DOHH2 (cell line): ENCODE results near the gene LTB4R2.

Experiments
- H3F3A ChIP-seq: fragments of 200-600 bp; sonication (generic), shearing (Covaris generic); 2 replicates; pipeline ENCODE4 v1.6.0; 2016; ENCODE audit warnings: antibody characterized with exemption, mild to moderate bottlenecking; ENCODE audit not compliant: control insufficient read depth, insufficient read depth
- H3K27ac ChIP-seq: fragments of 200-600 bp; sonication (generic); 2 replicates; pipeline ENCODE4 v1.5.1; 2014; ENCODE audit warnings: low read depth, mild to moderate bottlenecking, low read length, moderate library complexity
- H3K27me3 ChIP-seq: fragments of 200-600 bp; sonication (generic); 2 replicates; pipeline ENCODE4 v1.6.1; 2014; ENCODE audit warnings: mild to moderate bottlenecking, low read length, mixed read lengths; ENCODE audit not compliant: control insufficient read depth
- H3K36me3 ChIP-seq: fragments of 200-600 bp; sonication (generic); 2 replicates; pipeline ENCODE4 v1.6.1; 2014; ENCODE audit warnings: mild to moderate bottlenecking, low read length, moderate library complexity, mixed read lengths; ENCODE audit not compliant: control insufficient read depth
- H3K4me1 ChIP-seq: fragments of 200-600 bp; sonication (generic); 2 replicates; pipeline ENCODE4 v1.6.1; 2014; ENCODE audit warnings: mild to moderate bottlenecking, low read length, mixed read lengths; ENCODE audit not compliant: control insufficient read depth
- H3K4me2 ChIP-seq: fragments of 200-600 bp; sonication (generic); 2 replicates; pipeline ENCODE4 v1.6.0; 2014; ENCODE audit warnings: mild to moderate bottlenecking, low read length, moderate library complexity
- H3K4me3 ChIP-seq: fragments of 200-600 bp; sonication (generic); 2 replicates; pipeline ENCODE4 v1.5.1; 2014; ENCODE audit warnings: mild to moderate bottlenecking, low read length, mixed read lengths
- H3K79me2 ChIP-seq: fragments of 200-600 bp; sonication (generic); 2 replicates; pipeline ENCODE4 v1.6.1; 2014; ENCODE audit warnings: mild to moderate bottlenecking, low read length, mixed read lengths; ENCODE audit not compliant: control insufficient read depth
- H3K9me2 ChIP-seq: fragments of 200-600 bp; sonication (generic); replicated peaks from 2 replicates; pipeline ENCODE4 v1.6.1; 2014; ENCODE audit warnings: mild to moderate bottlenecking, low read length, mixed read lengths; ENCODE audit not compliant: control insufficient read depth
- H3K9me3 ChIP-seq: fragments of 200-600 bp; sonication (generic); 2 replicates; pipeline ENCODE4 v1.6.1; 2014; ENCODE audit warnings: antibody characterized with exemption, low read length, mixed read lengths; ENCODE audit not compliant: control insufficient read depth, insufficient read depth
- H4K20me1 ChIP-seq: fragments of 200-600 bp; sonication (generic); 2 replicates; pipeline ENCODE4 v1.6.0; 2014; ENCODE audit warnings: low read depth, mild to moderate bottlenecking, antibody characterized with exemption, low read length, moderate library complexity; ENCODE audit not compliant: control insufficient read depth, insufficient read depth
- EZH2phosphoT487 ChIP-seq: fragments of 200-600 bp; sonication (generic); IDR thresholded peaks from 2 replicates; pipeline ENCODE4 v1.6.1; 2017; ENCODE audit warnings: borderline replicate concordance, mild to moderate bottlenecking, antibody characterized with exemption, low read length, moderate library complexity, mixed read lengths
- TF ChIP-seq, protein P1 (sequence below): fragments of 200-600 bp; sonication (generic); IDR thresholded peaks from one replicate; pipeline ENCODE4 v1.5.1; 2014; ENCODE audit warnings: antibody characterized with exemption, mild to moderate bottlenecking, low read depth, low read length; ENCODE audit not compliant: poor library complexity, severe bottlenecking

Gene LTB4R2

DNA sequence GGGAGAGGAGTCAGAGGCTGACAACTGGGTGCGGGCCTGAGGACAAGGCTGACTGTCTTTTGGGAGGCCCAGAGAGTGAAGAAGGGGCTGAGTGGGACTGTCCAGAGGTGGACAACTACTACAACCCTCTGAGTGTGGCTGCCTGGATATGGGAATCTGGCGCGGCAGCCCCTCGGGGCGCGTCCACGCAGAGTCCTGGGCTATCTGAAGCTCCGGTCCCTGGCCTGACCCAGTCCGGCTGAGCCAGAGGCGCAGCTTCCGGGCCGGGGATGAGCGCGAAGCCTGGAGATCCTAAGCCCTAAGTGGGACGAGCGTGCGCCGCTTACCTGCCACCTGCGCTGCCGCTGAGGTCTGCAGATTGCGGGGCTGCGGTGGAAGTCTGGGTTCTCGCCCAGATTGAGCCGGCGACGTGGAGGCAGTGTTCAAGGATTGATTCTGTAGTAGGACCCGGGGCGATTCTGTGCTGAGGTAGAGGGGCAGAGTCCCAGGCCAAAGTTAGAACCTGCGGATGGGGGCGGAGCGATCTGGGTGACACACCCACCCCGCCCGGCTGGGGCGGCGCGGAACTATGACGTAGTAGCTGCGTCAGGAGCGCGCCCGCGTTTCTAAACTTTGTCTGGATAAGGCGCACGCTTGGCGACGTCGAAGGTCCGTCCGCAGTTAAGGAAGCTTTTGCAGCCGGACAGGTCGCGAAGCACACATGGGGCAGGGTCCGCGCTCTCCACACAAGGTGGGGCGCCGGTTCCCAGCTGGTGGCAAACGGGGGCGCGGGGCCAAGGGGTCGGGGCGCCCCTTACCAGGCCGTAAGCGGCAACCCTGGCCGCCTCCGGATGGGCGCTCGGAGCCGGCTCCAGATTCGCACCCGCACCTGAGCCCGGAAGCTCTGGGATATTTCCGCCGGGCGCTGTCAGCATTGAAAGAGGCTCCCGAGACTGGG lies 10.4 kb upstream of the LTB4R2 start, which contains the start of the genes DHRS1 and NOP9:
DHRS1 (minus strand) TSS at position 526 of the 937 bp plus-strand sequence. CDS start 674 bp downstream, outside the sequence.
NOP9 (plus strand) TSS at position 596 of the 937 bp plus-strand sequence; CDS start at position 701, 105 bp downstream.
- Histone ChIP-seq H3K79me2 (peaks cover 34% of the 10 kb centered on the region), H3K4me3 (peak within 1 kb of the TSS; percentile 87), H3K36me3 (peaks cover 57% of the 10 kb centered on the region), H3K9me2 (no peaks in the 10 kb centered on the region), H3K27me3 (no peaks in the 10 kb centered on the region), H3K4me1 (peaks cover 32% of the 10 kb centered on the region), H3K4me2 (peak within 1 kb of the TSS; percentile 72), H3K27ac (peak within 1 kb of the TSS; percentile 31; the same call in 1 of the 2 replicates), H3K9me3 (no peaks in the 10 kb centered on the region), H4K20me1 (no peaks in the 10 kb centered on the region; the same call in 1 of the 2 replicates), H3F3A (0 out of 2 replicates have a peak, but pooled peaks cover 3% of the 10 kb centered on the region)
- no peak for TF ChIP-seq EZH2phosphoT487

DNA sequence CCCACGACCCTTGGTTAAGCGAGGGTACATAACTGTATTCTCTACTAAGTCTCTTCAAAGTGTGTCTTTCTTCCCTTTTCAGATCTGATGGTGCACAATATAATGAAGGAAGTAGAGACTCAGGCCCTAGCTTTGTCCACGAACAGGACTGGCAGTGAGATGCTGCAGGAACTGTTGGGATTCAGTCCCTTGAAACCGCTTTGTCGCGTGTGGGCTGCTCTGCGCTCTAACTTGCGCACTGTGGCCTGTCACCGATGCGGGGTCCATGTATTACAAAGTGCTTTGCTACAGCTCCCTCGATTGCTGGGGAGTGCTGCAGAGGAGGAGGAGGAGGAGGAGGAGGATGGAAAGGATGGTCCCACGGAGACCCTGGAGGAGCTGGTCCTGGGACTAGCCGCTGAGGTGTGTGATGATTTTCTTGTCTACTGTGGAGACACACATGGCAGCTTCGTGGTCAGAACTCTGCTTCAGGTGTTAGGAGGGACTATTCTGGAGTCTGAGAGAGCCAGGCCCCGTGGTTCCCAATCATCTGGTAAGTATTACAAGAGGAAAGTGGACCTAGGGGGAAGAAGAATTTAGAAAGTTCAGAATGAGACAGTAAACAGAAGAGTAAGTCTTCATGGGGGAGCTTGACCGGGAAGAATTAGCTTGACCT lies 9.5 kb upstream of the LTB4R2 start:
- H3K36me3 ChIP-seq: peaks cover 66% of the 10 kb centered on the region
- no peaks in the 10 kb centered on the region; the same call in 1 of the 2 replicates for H4K20me1 ChIP-seq
- H3K9me2 ChIP-seq: no peaks in the 10 kb centered on the region
- 0 out of 2 replicates have a peak, but pooled peaks cover 3% of the 10 kb centered on the region for H3F3A ChIP-seq
- peak overlapping the region; percentile 87 for H3K4me3 ChIP-seq
- no peaks in the 10 kb centered on the region for H3K9me3 ChIP-seq
- peaks cover 34% of the 10 kb centered on the region for H3K79me2 ChIP-seq
- TF ChIP-seq EZH2phosphoT487: no peak
- TF ChIP-seq, protein P1, sequence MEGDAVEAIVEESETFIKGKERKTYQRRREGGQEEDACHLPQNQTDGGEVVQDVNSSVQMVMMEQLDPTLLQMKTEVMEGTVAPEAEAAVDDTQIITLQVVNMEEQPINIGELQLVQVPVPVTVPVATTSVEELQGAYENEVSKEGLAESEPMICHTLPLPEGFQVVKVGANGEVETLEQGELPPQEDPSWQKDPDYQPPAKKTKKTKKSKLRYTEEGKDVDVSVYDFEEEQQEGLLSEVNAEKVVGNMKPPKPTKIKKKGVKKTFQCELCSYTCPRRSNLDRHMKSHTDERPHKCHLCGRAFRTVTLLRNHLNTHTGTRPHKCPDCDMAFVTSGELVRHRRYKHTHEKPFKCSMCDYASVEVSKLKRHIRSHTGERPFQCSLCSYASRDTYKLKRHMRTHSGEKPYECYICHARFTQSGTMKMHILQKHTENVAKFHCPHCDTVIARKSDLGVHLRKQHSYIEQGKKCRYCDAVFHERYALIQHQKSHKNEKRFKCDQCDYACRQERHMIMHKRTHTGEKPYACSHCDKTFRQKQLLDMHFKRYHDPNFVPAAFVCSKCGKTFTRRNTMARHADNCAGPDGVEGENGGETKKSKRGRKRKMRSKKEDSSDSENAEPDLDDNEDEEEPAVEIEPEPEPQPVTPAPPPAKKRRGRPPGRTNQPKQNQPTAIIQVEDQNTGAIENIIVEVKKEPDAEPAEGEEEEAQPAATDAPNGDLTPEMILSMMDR: no peak
- H3K4me2 ChIP-seq: peak overlapping the region; percentile 72
- no peaks in the 10 kb centered on the region for H3K27me3 ChIP-seq
- peak overlapping the region; percentile 31; the same call in 1 of the 2 replicates for H3K27ac ChIP-seq
- H3K4me1 ChIP-seq: peaks cover 32% of the 10 kb centered on the region

DNA sequence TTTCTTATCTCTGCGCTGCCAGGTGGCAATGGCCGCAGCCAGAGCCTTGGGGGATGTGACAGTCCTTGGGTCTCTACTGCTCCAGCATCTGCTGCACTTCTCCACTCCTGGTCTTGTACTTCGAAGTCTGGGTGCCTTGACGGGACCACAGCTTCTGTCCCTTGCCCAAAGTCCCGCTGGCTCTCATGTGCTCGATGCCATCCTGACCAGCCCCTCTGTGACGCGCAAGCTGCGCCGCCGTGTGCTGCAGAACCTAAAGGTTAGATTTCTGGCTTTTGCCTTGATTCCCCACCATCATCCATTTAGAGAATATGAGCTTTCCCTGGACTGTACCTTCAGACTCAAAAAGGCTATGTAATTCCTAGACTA lies 5.9 kb upstream of the LTB4R2 start:
- Histone ChIP-seq H3K4me1 (peaks cover 15% of the 10 kb centered on the region), H3K9me2 (no peaks in the 10 kb centered on the region), H3K4me2 (no peak overlapping the region), H3F3A (peaks cover 6% of the 10 kb centered on the region; the same call in 1 of the 2 replicates), H3K27me3 (no peaks in the 10 kb centered on the region), H3K27ac (no peak overlapping the region), H3K36me3 (peaks cover 86% of the 10 kb centered on the region), H3K4me3 (no peak overlapping the region), H3K79me2 (peaks cover 28% of the 10 kb centered on the region), H3K9me3 (no peaks in the 10 kb centered on the region), H4K20me1 (no peaks in the 10 kb centered on the region; the same call in 1 of the 2 replicates)
- no peak for TF ChIP-seq EZH2phosphoT487
- TF ChIP-seq, protein P1: no peak
